Effector memory CD4-positive, alpha-beta T cell (primary cell): ENCODE results near the gene BRINP3.

Experiments used
- DNase-seq, 3 donors: peaks; one replicate each; pipeline ENCODE4 v3.0.0-alpha.2; 2020
- H3K27ac ChIP-seq: 2 replicates; pipeline ENCODE4 v1.7.0; 2013; ENCODE audit warnings: mild to moderate bottlenecking, low read length, moderate library complexity; ENCODE audit not compliant: insufficient read depth, poor library complexity, severe bottlenecking
- H3K27me3 ChIP-seq: replicated peaks from 2 replicates; pipeline ENCODE4 v1.7.0; 2013; ENCODE audit warnings: mild to moderate bottlenecking, low read length; ENCODE audit not compliant: insufficient read depth, control insufficient read depth, poor library complexity, severe bottlenecking
- H3K36me3 ChIP-seq: 2 replicates; pipeline ENCODE4 v1.7.0; 2013; ENCODE audit warnings: mild to moderate bottlenecking, low read length, moderate library complexity; ENCODE audit not compliant: control insufficient read depth, insufficient read depth
- H3K4me1 ChIP-seq: 2 replicates; pipeline ENCODE4 v1.7.0; 2013; ENCODE audit warnings: low read length, mild to moderate bottlenecking; ENCODE audit not compliant: control insufficient read depth, insufficient read depth, poor library complexity, severe bottlenecking
- H3K4me3 ChIP-seq: 2 replicates; pipeline ENCODE4 v1.7.0; 2013; ENCODE audit warnings: low read length, low read depth, mild to moderate bottlenecking; ENCODE audit not compliant: insufficient read depth, poor library complexity, severe bottlenecking
- H3K9me3 ChIP-seq: 2 replicates; pipeline ENCODE4 v1.7.0; 2013; ENCODE audit warnings: mild to moderate bottlenecking, low read length, moderate library complexity; ENCODE audit not compliant: control insufficient read depth

The BRINP3 gene

DNA sequence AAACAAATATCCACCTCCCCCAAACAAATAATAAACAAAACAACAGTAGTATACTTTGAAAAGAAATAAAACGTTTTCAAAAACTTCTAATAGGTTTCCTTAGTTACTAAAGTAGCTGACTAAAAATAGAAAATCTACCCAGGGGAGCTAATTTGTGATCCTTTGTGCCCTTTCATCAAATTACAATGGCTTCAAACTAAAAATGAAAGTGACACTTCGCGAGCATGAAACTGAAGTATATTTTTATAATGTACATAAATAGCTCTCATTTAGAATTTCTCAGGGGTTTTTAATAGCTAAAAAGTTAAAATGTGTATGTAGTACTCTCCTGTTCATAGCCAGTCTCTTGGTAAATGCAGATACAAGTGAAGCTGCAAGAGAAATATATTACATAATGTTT is 78.4 kb downstream of the BRINP3 start:
- no peaks in the 10 kb centered on the region for H3K4me1 ChIP-seq
- DNase-seq: no peak
- H3K9me3 ChIP-seq: no peaks in the 10 kb centered on the region
- H3K27me3 ChIP-seq: no peaks in the 10 kb centered on the region
- H3K36me3 ChIP-seq: no peaks in the 10 kb centered on the region
- no peak overlapping the region for H3K27ac ChIP-seq
- H3K4me3 ChIP-seq: no peak overlapping the region

DNA sequence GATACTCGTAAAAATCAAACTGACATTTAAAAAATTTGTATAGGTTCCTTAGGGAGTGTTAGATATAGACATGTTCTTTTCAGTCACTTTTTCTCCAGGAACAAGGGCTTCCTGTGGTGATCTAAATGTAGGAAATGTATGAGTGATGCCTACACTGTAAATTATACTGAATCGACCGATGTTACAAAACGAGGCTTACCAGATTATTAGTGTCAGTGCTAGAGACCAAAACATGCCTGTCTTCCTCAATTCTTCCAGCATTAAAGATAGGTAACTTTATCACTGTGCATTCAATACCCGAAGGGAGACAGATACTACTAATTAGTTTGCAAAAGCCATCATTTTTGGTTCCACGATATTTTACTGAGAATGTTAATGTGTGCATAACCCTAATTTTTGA is 86.1 kb downstream of the BRINP3 start:
- Histone ChIP-seq H3K27ac (no peak overlapping the region), H3K27me3 (no peaks in the 10 kb centered on the region), H3K36me3 (no peaks in the 10 kb centered on the region), H3K4me1 (no peaks in the 10 kb centered on the region), H3K9me3 (no peaks in the 10 kb centered on the region), H3K4me3 (no peak overlapping the region)
- no peak for DNase-seq

DNA sequence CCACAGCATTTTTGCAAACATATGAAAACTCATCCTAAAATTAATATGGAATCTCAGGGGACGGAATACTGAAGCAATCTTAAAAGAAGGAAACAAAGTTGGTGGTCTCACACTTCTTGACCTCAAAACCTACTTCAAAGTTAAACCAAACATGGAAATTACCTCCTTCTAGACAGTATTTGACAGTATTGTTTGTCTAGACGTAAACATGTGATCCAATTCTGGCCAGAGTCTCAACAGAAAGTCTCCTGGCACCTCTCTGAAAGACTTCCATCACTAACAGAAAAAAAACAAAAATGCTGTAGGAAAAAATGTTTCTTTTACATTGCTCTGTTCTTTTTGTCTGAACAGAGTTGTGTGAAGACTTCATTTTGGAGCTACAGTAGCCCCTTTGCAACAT is 99.7 kb downstream of the BRINP3 start:
- H3K4me1 ChIP-seq: no peaks in the 10 kb centered on the region
- H3K27me3 ChIP-seq: no peaks in the 10 kb centered on the region
- no peaks in the 10 kb centered on the region for H3K36me3 ChIP-seq
- no peak overlapping the region for H3K27ac ChIP-seq
- no peaks in the 10 kb centered on the region for H3K9me3 ChIP-seq
- no peak for DNase-seq
- no peak overlapping the region for H3K4me3 ChIP-seq

DNA sequence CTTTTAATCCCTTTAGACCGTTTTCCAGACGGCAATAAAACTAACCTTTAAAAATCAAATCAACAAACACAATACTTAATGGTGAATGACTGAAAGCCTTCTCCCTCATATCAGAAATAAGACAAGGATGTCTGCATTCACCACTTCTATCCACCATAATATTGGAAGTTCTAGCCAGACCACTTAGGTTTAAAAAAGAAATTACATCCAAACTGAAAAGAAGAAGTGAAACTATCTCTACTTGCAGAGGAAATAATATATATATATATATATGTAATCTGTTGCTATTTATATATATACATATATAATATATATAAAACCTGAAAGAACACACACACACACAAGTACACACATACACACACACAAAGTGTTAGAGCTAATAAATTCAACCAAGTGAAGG is 100.4 kb downstream of the BRINP3 start:
- H3K4me3 ChIP-seq: no peak overlapping the region
- no peaks in the 10 kb centered on the region for H3K36me3 ChIP-seq
- no peaks in the 10 kb centered on the region for H3K27me3 ChIP-seq
- no peak for DNase-seq
- H3K9me3 ChIP-seq: no peaks in the 10 kb centered on the region
- no peak overlapping the region for H3K27ac ChIP-seq
- H3K4me1 ChIP-seq: no peaks in the 10 kb centered on the region

DNA sequence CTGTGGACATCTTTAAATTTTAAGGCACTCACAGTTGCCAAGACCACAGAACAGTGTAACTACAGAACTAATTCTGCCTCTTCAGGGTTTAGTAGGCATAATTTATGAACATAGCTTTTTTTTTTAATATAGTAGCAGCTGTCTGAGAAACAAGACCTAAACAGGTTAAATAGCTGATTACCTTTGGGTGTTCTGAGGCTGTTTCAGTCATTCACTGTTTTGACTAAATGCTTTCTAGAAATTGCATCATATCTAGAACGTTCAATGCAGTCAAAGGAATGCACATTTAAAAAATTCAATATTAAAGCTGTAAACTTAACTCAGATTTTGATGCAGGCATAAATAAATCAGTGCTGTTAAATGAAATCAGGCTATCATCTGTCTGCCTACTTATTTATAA is 101.6 kb downstream of the BRINP3 start:
- H3K27ac ChIP-seq: no peak overlapping the region
- no peaks in the 10 kb centered on the region for H3K27me3 ChIP-seq
- H3K4me3 ChIP-seq: no peak overlapping the region
- H3K4me1 ChIP-seq: no peaks in the 10 kb centered on the region
- DNase-seq: no peak
- no peaks in the 10 kb centered on the region for H3K36me3 ChIP-seq
- H3K9me3 ChIP-seq: no peaks in the 10 kb centered on the region

DNA sequence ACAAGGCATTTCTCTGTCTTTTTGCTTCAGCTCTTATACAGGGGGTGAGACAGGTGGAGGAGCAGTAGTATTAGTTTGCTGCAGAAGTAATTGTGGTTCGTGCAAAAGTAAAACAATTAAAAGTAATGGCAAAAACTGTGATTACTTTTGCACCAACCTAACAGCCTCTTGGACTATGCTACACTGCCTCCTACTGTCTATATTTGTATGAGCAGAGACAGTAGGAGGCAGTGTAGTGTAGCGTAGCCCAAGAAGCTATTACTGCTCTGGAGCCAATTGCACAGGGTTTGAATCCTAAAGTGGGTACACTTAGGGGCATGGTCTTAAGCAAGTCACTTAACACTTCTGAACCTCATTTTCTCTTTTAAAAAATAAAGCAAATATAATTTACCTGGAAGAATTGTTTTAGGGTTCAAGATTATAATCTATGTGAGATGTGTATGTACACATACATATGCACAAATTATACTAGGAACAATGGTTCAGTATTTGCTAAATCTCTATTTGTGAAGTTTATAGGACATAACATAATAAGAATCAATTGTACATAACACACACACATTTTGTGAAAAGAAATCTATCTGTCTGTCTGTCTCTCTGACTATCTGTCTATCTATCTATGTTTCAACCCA is 103.8 kb downstream of the BRINP3 start:
- H3K4me3 ChIP-seq: no peak overlapping the region
- H3K27ac ChIP-seq: no peak overlapping the region
- H3K27me3 ChIP-seq: no peaks in the 10 kb centered on the region
- no peak for DNase-seq
- H3K9me3 ChIP-seq: no peaks in the 10 kb centered on the region
- no peaks in the 10 kb centered on the region for H3K4me1 ChIP-seq
- H3K36me3 ChIP-seq: no peaks in the 10 kb centered on the region

DNA sequence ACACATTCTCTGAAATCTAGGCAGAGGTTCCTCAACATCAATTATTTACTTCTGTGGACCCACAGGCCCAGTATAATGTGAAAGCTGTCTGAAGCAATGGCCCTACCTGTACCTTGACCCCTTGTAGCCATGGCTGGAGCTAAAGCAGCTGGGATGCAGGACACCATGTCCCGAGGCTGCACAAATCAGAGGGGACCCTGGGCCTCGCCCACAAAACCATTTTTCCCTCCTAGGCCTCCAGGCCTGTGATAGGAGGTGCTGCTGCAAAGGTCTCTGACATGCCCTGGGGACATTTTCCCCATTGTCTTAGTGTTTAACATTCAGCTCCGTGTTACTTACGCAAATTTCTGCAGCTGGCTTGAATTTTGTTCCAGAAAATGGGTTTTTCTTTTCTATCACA is 110.5 kb downstream of the BRINP3 start:
- H3K4me1 ChIP-seq: no peaks in the 10 kb centered on the region
- H3K9me3 ChIP-seq: no peaks in the 10 kb centered on the region
- no peak overlapping the region for H3K27ac ChIP-seq
- H3K27me3 ChIP-seq: no peaks in the 10 kb centered on the region
- H3K4me3 ChIP-seq: no peak overlapping the region
- H3K36me3 ChIP-seq: no peaks in the 10 kb centered on the region
- DNase-seq: no peak

DNA sequence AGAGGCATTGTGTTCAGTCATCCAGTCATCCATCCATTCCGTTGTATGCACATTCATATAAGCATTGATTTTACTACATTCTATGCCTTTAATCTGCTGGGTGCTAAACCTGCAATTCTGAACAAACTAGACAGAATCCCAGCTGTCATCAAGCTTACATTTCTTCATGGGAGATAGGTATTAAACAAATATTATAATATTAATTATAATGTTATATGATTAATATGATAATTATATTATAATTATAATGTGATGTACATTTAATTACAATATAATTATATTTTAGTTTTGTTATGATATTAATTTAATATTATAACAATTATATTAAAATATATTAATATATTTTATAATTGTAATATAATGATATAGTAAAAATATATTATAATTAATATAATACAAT is 112.4 kb downstream of the BRINP3 start:
- DNase-seq: no peak
- Histone ChIP-seq H3K27ac (no peak overlapping the region), H3K27me3 (no peaks in the 10 kb centered on the region), H3K36me3 (no peaks in the 10 kb centered on the region), H3K9me3 (no peaks in the 10 kb centered on the region), H3K4me1 (no peaks in the 10 kb centered on the region), H3K4me3 (no peak overlapping the region)

DNA sequence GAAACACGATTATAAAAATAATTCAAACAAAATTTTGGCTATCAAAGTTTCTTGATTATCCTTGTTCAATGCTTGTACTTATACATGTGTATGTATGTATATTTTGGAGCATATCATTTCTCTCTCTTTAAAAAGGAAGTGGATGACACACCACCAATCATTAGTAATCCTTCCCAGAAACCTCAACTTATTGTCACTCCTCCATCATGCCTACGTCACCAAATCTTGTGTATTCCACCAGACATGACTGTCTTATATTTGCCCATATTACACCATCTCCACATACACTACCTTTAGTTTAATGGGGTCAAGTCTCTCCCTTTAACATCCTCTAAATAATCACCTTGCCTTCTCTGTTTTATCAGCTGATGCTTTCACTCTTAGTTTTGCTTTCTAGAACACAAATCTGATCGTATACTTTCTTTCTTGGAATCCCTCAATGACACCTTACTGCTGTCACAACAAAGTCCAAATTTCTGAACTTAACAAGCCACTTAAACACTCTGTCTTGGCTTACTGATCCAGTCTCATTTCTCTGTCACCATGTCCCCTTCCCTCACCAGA is 124.0 kb downstream of the BRINP3 start:
- Histone ChIP-seq H3K27ac (no peak overlapping the region), H3K4me3 (no peak overlapping the region), H3K9me3 (no peaks in the 10 kb centered on the region), H3K36me3 (no peaks in the 10 kb centered on the region), H3K4me1 (no peaks in the 10 kb centered on the region), H3K27me3 (no peaks in the 10 kb centered on the region)
- no peak for DNase-seq

DNA sequence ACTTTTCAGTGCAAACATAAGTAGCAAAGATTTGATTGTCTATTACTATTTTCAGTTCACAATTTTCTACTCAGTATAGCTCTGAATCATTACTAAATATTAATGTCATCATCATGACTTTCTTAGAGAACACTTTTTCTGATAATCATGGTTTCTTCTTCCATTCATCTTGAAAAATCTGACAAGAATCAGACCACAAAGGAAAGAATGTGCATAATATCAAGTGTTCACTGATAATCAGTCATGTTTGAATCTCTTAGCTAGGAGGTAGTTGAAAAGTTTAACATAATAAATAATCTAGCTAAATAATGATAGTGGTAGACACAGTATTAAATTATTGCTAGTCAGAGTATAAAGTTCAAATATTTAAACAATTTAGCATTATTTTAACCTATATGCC is 133.2 kb downstream of the BRINP3 start:
- Histone ChIP-seq H3K36me3 (no peaks in the 10 kb centered on the region), H3K9me3 (no peaks in the 10 kb centered on the region), H3K4me1 (no peaks in the 10 kb centered on the region), H3K27me3 (no peaks in the 10 kb centered on the region), H3K4me3 (no peak overlapping the region), H3K27ac (no peak overlapping the region)
- DNase-seq: no peak
